ENCODE data around the gene FOXRED2. TPM values are rescaled to one million over a fixed set of nuclear protein-coding genes. Genes with fewer than 3 reads are reported as not detected.

The FOXRED2 gene
- total RNA-seq, 1 donor from 2014 or later, result 6.5 TPM

GRCh38 chr22:36549033-36549432 lies 42.2 kb upstream of the FOXRED2 start:
- CTCF ChIA-PET, result interaction anchor here (1.5 kb wide), 1 partner anchor 233 kb away, joined by 3 read pairs; no protein-coding TSS in a partner anchor
- Mint-ChIP-seq H3K4me1 (peaks cover 52% of the 10 kb centered on the region), H3K27ac (peak overlapping the region; percentile 27), H3K4me3 (no peak overlapping the region), H3K9me3 (no peaks in the 10 kb centered on the region), H3K36me3 (ENCODE audit: low read depth) (no peaks in the 10 kb centered on the region), H3K27me3 (no peaks in the 10 kb centered on the region)
- ATAC-seq (ENCODE audit: low read depth) (no peak), DNase-seq (no peak)
- POLR2A ChIA-PET, result interaction anchor here (0.6 to 1.4 kb wide), 2 partner anchors 20 to 1356 kb away, joined by 3 read pairs; partner anchors contain the start of gene EIF3D
- intact Hi-C loops (cut with micrococcal nuclease), result loop anchor here (10.0 kb wide), 1 partner anchor 646 kb away; no protein-coding TSS in a partner anchor
- no peak for TF ChIP-seq CTCF (IDR thresholded peaks at IDR 0.05)

- Mint-ChIP-seq H3K9me3 (no peaks in the 10 kb centered on the region), H3K27me3 (no peaks in the 10 kb centered on the region), H3K27ac (no peak overlapping the region), H3K36me3 (ENCODE audit: low read depth) (no peaks in the 10 kb centered on the region), H3K4me1 (peaks cover 47% of the 10 kb centered on the region), H3K4me3 (no peak overlapping the region)
- CTCF ChIA-PET, result interaction anchor here (1.5 kb wide), 1 partner anchor 233 kb away, joined by 3 read pairs; no protein-coding TSS in a partner anchor
- TF ChIP-seq CTCF (IDR thresholded peaks at IDR 0.05), result no peak
- intact Hi-C loops (cut with micrococcal nuclease), result loop anchor here (10.0 kb wide), 1 partner anchor 646 kb away; no protein-coding TSS in a partner anchor
- POLR2A ChIA-PET, result interaction anchor here (0.6 to 1.4 kb wide), 2 partner anchors 20 to 1357 kb away, joined by 3 read pairs; partner anchors contain the start of gene EIF3D
- DNase-seq, result no peak
- no peak for ATAC-seq (ENCODE audit: low read depth)
Observed at GRCh38 chr22:36548606-36549005, 41.8 kb upstream of the FOXRED2 start.

DNA sequence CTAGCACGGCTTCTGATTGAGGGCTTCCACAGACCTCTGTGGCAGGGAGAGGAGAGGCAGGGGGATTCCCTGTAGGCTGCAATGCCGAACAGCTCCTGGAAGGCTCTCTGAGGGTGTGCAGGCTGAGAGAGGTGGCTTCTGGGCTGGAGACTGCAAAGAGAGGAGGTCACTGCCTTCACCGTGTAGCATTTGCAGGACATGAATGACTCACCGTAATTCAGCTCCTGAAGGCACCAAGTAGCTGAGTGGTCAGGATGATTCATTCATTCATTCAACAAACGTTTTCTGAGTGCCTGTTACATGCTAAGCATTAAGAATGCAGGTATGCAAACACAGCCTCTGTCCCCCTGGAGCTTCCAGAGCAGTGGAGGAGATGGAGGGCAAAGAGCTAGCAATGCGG lies 40.1 kb upstream of the FOXRED2 start:
- H3K4me3 Mint-ChIP-seq, result no peak overlapping the region
- ChIA-PET POLR2A (interaction anchor here (1.1 kb wide), 1 partner anchor 17 kb away, joined by 4 read pairs; the partner anchor contains the start of gene EIF3D), CTCF (interaction anchor here (0.6 to 2.1 kb wide), 4 partner anchors 227 to 713 kb away, joined by 3 to 9 read pairs (median 5); no protein-coding TSS in a partner anchor)
- TF ChIP-seq CTCF (IDR thresholded peaks at IDR 0.05), result no peak
- intact Hi-C loops (cut with micrococcal nuclease), result loop anchor here (1.0 to 10.0 kb wide), 7 partner anchors 230 to 714 kb away; partner anchors contain the start of gene IFT27
- H3K9me3 Mint-ChIP-seq, result no peaks in the 10 kb centered on the region
- ATAC-seq (ENCODE audit: low read depth) (no peak), DNase-seq (no peak)
- no peaks in the 10 kb centered on the region for H3K36me3 Mint-ChIP-seq (ENCODE audit: low read depth)
- H3K27me3 Mint-ChIP-seq, result no peaks in the 10 kb centered on the region
- peaks cover 34% of the 10 kb centered on the region for H3K4me1 Mint-ChIP-seq
- no peak overlapping the region for H3K27ac Mint-ChIP-seq

- Mint-ChIP-seq H3K36me3 (ENCODE audit: low read depth) (no peaks in the 10 kb centered on the region), H3K4me3 (no peak overlapping the region), H3K4me1 (peaks cover 28% of the 10 kb centered on the region), H3K27me3 (no peaks in the 10 kb centered on the region), H3K9me3 (no peaks in the 10 kb centered on the region), H3K27ac (no peak overlapping the region)
- DNase-seq, result no peak
- peak; percentile 82 for ATAC-seq (ENCODE audit: low read depth)
- ChIA-PET POLR2A (interaction anchor here (1.1 kb wide), 1 partner anchor 17 kb away, joined by 4 read pairs; the partner anchor contains the start of gene EIF3D), CTCF (interaction anchor here (1.6 to 2.1 kb wide), 2 partner anchors 307 to 310 kb away, joined by 6 to 9 read pairs; no protein-coding TSS in a partner anchor)
- intact Hi-C loops (cut with micrococcal nuclease), result loop anchor here (1.0 to 10.0 kb wide), 7 partner anchors 231 to 715 kb away; partner anchors contain the start of gene IFT27
- TF ChIP-seq CTCF (IDR thresholded peaks at IDR 0.05), result no peak
Observed at GRCh38 chr22:36546092-36546804, 39.4 kb upstream of the FOXRED2 start.

DNA sequence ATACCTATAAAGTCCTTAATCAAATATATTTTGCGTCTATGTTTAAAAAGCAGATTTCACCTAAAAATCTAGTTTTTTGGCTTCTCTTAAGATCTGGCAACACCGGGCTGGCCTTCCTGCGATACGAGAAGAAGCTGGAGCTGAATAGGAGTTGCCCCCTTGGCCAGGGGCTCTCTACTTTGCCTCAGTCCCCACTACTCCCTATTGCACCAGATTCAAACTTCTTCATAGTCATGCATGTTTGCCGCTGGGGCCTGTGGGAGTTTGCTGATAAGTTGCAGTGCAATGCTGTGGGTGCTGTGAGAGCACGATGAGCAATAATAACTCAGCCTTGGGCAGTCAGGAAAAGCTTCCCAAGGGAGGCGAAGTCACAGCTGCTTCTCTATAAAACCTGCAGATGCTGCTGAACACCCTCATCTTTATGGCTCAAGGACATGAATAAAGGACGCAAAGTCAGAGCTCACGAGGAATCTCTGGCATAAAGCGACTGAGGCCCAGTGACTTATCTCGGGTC lies 37.3 kb upstream of the FOXRED2 start:
- Mint-ChIP-seq H3K4me3 (no peak overlapping the region), H3K36me3 (ENCODE audit: low read depth) (no peaks in the 10 kb centered on the region), H3K4me1 (peaks cover 13% of the 10 kb centered on the region), H3K27me3 (no peaks in the 10 kb centered on the region), H3K9me3 (no peaks in the 10 kb centered on the region), H3K27ac (no peak overlapping the region)
- no peak for TF ChIP-seq CTCF (IDR thresholded peaks at IDR 0.05)
- intact Hi-C loops (cut with micrococcal nuclease), result loop anchor here (10.0 kb wide), 1 partner anchor 651 kb away; no protein-coding TSS in a partner anchor
- ChIA-PET POLR2A (no interaction called here), CTCF (no interaction called here)
- DNase-seq, result no peak
- no peak for ATAC-seq (ENCODE audit: low read depth)
